SK-N-SH treated with all-trans-retinoic acid at 6 μM for 48 hours (cell line): ENCODE results near the gene TLE1.

Experiments
- ATAC-seq: fragments of 200-7000 bp; cut with Tn5 transposase; 3 replicates; pipeline ENCODE4 v1.9.1; 2020; ENCODE audit warnings: mild to moderate bottlenecking, moderate library complexity
- ARNTL ChIP-seq: fragments of 450-650 bp; formaldehyde crosslinking; IDR thresholded peaks from 2 replicates; pipeline ENCODE4 v1.5.0; 2020; ENCODE audit warnings: low read depth, mild to moderate bottlenecking, moderate library complexity, borderline replicate concordance
- BACH2 ChIP-seq: fragments of 250-450 bp; sonication (Bioruptor Pico); IDR thresholded peaks from 2 replicates; pipeline ENCODE4 v1.9.0; 2021; ENCODE audit warnings: mild to moderate bottlenecking, borderline replicate concordance
- CSDC2 ChIP-seq: fragments of 250-450 bp; sonication (Bioruptor Pico); IDR thresholded peaks from 2 replicates; pipeline ENCODE4 v1.5.0; 2020; ENCODE audit warnings: mild to moderate bottlenecking, moderate library complexity
- CSRNP3 ChIP-seq: fragments of 250-450 bp; sonication (Bioruptor Pico); IDR thresholded peaks from 2 replicates; pipeline ENCODE4 v1.5.1; 2021; ENCODE audit warnings: mild to moderate bottlenecking, moderate library complexity
- ESRRG ChIP-seq: fragments of 250-450 bp; sonication (Bioruptor Pico); IDR thresholded peaks from 2 replicates; pipeline ENCODE4 v1.6.1; 2021; ENCODE audit warnings: mild to moderate bottlenecking
- GLIS3 ChIP-seq: fragments of 250-450 bp; sonication (Bioruptor Pico); IDR thresholded peaks from 2 replicates; pipeline ENCODE4 v1.5.0; 2020; ENCODE audit warnings: mild to moderate bottlenecking, moderate library complexity
- ISL1 ChIP-seq: fragments of 250-450 bp; sonication (Bioruptor Pico); IDR thresholded peaks from 2 replicates; pipeline ENCODE4 v2.1.2; 2022; ENCODE audit warnings: mild to moderate bottlenecking, moderate library complexity
- OSR1 ChIP-seq: fragments of 250-450 bp; sonication (Bioruptor Pico); IDR thresholded peaks from 2 replicates; pipeline ENCODE4 v1.8.0; 2022; ENCODE audit warnings: moderate library complexity, mild to moderate bottlenecking, inconsistent platforms
- PATZ1 ChIP-seq: fragments of 250-450 bp; sonication (Bioruptor Pico); IDR thresholded peaks from 2 replicates; pipeline ENCODE4 v1.8.0; 2020; ENCODE audit warnings: mild to moderate bottlenecking, moderate library complexity, borderline replicate concordance
- POU6F1 ChIP-seq: fragments of 250-450 bp; sonication (Bioruptor Pico); IDR thresholded peaks from 2 replicates; pipeline ENCODE4 v1.8.0; 2021; ENCODE audit warnings: low read depth, mild to moderate bottlenecking, moderate library complexity, borderline replicate concordance
- PPARA ChIP-seq: fragments of 250-450 bp; sonication (Bioruptor Pico); IDR thresholded peaks from 2 replicates; pipeline ENCODE4 v1.5.0; 2020; ENCODE audit warnings: mild to moderate bottlenecking, borderline replicate concordance
- RARB ChIP-seq: fragments of 250-450 bp; sonication (Bioruptor Pico); IDR thresholded peaks from 2 replicates; pipeline ENCODE4 v1.8.0; 2021; ENCODE audit warnings: mild to moderate bottlenecking, moderate library complexity
- SNAI2 ChIP-seq: fragments of 250-450 bp; sonication (Bioruptor Pico); IDR thresholded peaks from 2 replicates; pipeline ENCODE4 v1.5.0; 2020; ENCODE audit warnings: mild to moderate bottlenecking, moderate library complexity
- TCF4 ChIP-seq: fragments of 250-450 bp; sonication (Bioruptor Pico); IDR thresholded peaks from 2 replicates; pipeline ENCODE4 v1.8.0; 2021; ENCODE audit warnings: mild to moderate bottlenecking, moderate library complexity, borderline replicate concordance
- ZC3H10 ChIP-seq: fragments of 250-450 bp; sonication (Bioruptor Pico); IDR thresholded peaks from 2 replicates; pipeline ENCODE4 v1.5.1; 2021; ENCODE audit warnings: mild to moderate bottlenecking, moderate library complexity
- ZFP3 ChIP-seq: fragments of 250-450 bp; sonication (Bioruptor Pico); IDR thresholded peaks from 2 replicates; pipeline ENCODE4 v1.5.0; 2020; ENCODE audit warnings: mild to moderate bottlenecking, moderate library complexity
- ZFP30 ChIP-seq: fragments of 450-650 bp; formaldehyde crosslinking; IDR thresholded peaks from 2 replicates; pipeline ENCODE4 v1.5.0; 2022; ENCODE audit warnings: mild to moderate bottlenecking, moderate library complexity
- ZNF565 ChIP-seq: fragments of 450-650 bp; formaldehyde crosslinking; conservative IDR thresholded peaks from 2 replicates; pipeline ENCODE4 v1.5.0; 2020; ENCODE audit warnings: low read depth, mild to moderate bottlenecking, moderate library complexity
- ZNF70 ChIP-seq: fragments of 450-650 bp; formaldehyde crosslinking; IDR thresholded peaks from 2 replicates; pipeline ENCODE4 v1.5.0; 2020; ENCODE audit warnings: mild to moderate bottlenecking, moderate library complexity
- ZNF8 ChIP-seq: fragments of 450-650 bp; formaldehyde crosslinking; IDR thresholded peaks from 2 replicates; pipeline ENCODE4 v1.5.0; 2020; ENCODE audit warnings: mild to moderate bottlenecking, moderate library complexity
- TF ChIP-seq, protein P1 (sequence below): fragments of 250-450 bp; sonication (Bioruptor Pico); IDR thresholded peaks from 2 replicates; pipeline ENCODE4 v1.5.0; 2020; ENCODE audit warnings: mild to moderate bottlenecking, moderate library complexity

The TLE1 gene

DNA sequence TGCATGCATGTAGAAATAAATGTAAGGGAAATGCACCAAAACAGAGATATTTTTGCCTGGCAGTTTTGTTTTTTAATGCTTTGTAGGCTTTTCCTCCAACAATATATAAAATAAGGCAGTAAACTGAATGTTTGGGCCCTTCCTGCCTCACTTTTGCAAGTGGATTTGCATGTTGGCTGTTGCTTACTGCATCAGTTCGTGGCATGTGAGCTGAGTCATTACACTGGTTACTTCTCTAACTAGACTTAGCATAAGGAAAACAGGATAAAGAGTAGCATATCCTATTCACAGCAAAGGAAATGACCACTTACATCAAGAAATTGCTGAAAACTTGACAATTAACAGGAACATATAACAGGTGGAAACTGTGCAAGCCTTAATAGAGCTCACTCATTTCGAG is 113.4 kb downstream of the TLE1 start:
- no peak; the same call in 2 of the 3 replicates for ATAC-seq
- no peak for TF ChIP-seq ISL1

DNA sequence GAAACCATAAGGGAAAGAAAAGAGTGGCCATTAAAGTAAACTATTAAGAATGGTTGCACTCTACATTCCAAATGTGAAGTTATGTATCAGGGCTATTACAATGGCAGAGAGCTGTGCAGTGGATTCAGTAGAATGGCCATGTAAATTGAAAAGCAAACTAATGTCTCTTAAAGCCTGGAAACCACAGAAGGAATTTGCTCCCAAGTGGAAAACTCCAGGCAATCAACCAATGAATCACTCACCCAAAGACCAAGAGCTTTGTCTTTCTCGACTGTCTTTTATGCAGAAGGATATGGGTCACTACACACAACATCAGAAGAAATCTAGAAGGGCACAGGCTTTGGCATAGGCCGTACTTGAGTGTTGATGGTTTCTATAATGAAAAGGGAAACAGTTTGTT is 114.9 kb downstream of the TLE1 start:
- no peak; the same call in 2 of the 3 replicates for ATAC-seq
- no peak for TF ChIP-seq ARNTL
- no peak for TF ChIP-seq ESRRG (CRISPR knock-in tag)
- TF ChIP-seq ZNF70 (CRISPR knock-in tag), result no peak
- no peak for TF ChIP-seq ZC3H10
- TF ChIP-seq ZFP30, result no peak
- TF ChIP-seq RARB (CRISPR knock-in tag), result no peak
- TF ChIP-seq CSRNP3, result no peak
- no peak for TF ChIP-seq BACH2 (CRISPR knock-in tag)
- TF ChIP-seq ZNF8, result no peak
- TF ChIP-seq SNAI2 (CRISPR knock-in tag), result no peak
- no peak for TF ChIP-seq CSDC2 (CRISPR knock-in tag)
- TF ChIP-seq PPARA (CRISPR knock-in tag), result no peak
- no peak for TF ChIP-seq ZFP3
- no peak for TF ChIP-seq TCF4 (CRISPR knock-in tag)
- no peak for TF ChIP-seq ZNF565 (CRISPR knock-in tag)
- no peak for TF ChIP-seq PATZ1 (CRISPR knock-in tag)
- TF ChIP-seq GLIS3 (CRISPR knock-in tag), result no peak
- no peak for TF ChIP-seq POU6F1 (CRISPR knock-in tag)

- ATAC-seq, result no peak
Observed at GRCh38 chr9:81573415-81574321, 115.7 kb downstream of the TLE1 start.

More at GRCh38 chr9:81573415-81574321, 115.7 kb downstream of the TLE1 start:
- TF ChIP-seq, protein P1, sequence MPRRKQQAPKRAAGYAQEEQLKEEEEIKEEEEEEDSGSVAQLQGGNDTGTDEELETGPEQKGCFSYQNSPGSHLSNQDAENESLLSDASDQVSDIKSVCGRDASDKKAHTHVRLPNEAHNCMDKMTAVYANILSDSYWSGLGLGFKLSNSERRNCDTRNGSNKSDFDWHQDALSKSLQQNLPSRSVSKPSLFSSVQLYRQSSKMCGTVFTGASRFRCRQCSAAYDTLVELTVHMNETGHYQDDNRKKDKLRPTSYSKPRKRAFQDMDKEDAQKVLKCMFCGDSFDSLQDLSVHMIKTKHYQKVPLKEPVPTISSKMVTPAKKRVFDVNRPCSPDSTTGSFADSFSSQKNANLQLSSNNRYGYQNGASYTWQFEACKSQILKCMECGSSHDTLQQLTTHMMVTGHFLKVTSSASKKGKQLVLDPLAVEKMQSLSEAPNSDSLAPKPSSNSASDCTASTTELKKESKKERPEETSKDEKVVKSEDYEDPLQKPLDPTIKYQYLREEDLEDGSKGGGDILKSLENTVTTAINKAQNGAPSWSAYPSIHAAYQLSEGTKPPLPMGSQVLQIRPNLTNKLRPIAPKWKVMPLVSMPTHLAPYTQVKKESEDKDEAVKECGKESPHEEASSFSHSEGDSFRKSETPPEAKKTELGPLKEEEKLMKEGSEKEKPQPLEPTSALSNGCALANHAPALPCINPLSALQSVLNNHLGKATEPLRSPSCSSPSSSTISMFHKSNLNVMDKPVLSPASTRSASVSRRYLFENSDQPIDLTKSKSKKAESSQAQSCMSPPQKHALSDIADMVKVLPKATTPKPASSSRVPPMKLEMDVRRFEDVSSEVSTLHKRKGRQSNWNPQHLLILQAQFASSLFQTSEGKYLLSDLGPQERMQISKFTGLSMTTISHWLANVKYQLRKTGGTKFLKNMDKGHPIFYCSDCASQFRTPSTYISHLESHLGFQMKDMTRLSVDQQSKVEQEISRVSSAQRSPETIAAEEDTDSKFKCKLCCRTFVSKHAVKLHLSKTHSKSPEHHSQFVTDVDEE, result no peak
- no peak for TF ChIP-seq ZFP30
- no peak for TF ChIP-seq OSR1 (CRISPR knock-in tag)
- no peak for TF ChIP-seq PATZ1 (CRISPR knock-in tag)
- no peak for TF ChIP-seq BACH2 (CRISPR knock-in tag)
- TF ChIP-seq ZFP3, result no peak
- TF ChIP-seq ISL1, result no peak
- TF ChIP-seq GLIS3 (CRISPR knock-in tag), result no peak
- no peak for TF ChIP-seq CSDC2 (CRISPR knock-in tag)
- TF ChIP-seq ZNF70 (CRISPR knock-in tag), result no peak
